SW480 (cell line): Measurements from ENCODE around the gene RIPOR2.

ENCODE experiments used
- DNase-seq: peaks from one replicate; pipeline ENCODE4 v3.0.0-alpha.2; 2016; ENCODE audit warnings: low spot score

Gene RIPOR2

DNA sequence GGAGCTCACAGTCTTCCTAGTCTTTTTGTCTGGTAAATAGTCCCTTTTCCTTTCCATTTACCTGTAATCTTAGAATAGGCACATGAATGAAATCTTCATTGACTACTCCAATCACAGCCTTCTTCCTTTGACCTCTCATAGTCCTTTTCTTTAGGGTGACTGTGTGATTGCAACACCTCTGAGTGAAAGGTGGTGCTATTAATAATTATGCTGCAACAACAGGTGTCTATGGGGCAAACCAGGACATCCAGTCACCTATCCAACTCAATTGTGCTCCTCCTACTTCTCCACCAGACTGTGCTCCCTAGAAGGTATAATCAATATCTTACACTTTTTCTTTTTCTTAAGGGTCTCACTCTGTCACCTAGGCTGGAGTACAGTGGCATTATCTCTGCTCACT is 29.4 kb downstream of the RIPOR2 start:
- no peak for DNase-seq

DNA sequence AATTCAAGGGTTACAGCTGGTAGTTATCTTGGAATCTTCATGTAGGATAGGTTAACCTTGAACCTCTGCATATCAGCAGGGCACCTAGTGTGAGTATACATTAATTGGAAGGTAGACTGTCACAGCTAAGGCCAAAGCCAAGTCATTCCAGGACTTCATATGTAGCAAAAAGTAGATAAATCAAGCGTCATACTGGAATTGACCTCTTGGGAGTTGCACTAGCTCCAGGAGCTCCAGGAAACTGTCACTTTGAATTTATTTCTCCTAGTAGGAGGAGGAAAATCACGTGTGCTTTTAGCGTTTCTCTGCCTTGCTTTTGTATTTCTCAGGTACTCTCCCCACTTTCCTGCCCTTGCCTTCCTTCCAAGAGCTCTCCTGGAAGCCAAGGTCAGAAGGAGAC is 30.3 kb downstream of the RIPOR2 start:
- DNase-seq, result no peak

- DNase-seq, result no peak
Observed at GRCh38 chr6:24903681-24904080, 32.1 kb downstream of the RIPOR2 start.

DNA sequence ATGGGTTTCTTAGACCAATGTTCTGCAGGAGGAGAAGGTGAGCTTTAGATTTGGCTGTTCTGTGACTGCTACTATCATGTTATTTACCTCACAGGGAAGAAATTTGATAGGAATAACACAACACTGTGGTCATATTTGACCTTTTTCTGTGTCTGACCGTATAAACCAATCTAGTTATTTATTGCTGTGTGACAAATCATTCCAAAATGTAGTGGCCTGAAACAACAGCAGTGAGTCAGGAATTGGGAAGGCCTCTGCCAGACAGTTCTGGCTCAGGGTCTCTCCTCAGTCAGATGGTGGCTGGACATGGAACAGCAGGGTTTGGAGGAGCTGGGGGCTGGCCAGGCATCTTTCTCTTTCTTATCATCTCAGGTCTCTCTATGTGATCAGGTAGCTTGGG is 33.0 kb downstream of the RIPOR2 start:
- DNase-seq, result no peak

GRCh38 chr6:24901698-24902328 is 33.9 kb downstream of the RIPOR2 start:
- DNase-seq, result no peak

- DNase-seq, result no peak
Observed at GRCh38 chr6:24900917-24901697, 34.7 kb downstream of the RIPOR2 start.

DNA sequence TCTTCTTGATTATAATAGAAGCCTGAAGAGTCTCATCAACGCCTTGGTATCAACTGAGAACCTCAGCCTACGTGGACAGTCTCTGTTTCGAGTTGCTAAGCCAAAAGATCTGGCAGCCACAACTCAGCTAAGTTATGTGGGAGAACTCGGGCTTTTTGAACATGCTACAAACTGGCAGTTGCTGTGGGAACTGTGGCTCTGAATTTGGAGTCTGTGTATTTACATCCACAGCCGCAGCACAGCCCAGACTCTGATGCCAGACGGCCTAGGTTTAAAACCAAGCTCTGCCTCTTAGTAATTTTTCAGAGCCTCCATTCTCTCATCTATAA is 35.8 kb downstream of the RIPOR2 start:
- DNase-seq, result no peak

- no peak for DNase-seq
Observed at GRCh38 chr6:24899136-24899996, 36.4 kb downstream of the RIPOR2 start.

GRCh38 chr6:24898676-24899075 is 37.1 kb downstream of the RIPOR2 start:
- DNase-seq, result no peak

GRCh38 chr6:24897186-24897585 is 38.6 kb downstream of the RIPOR2 start:
- no peak for DNase-seq

GRCh38 chr6:24893342-24893850 is 42.4 kb downstream of the RIPOR2 start:
- DNase-seq, result no peak

GRCh38 chr6:24891004-24891403 is 44.8 kb downstream of the RIPOR2 start:
- no peak for DNase-seq

GRCh38 chr6:24890471-24890870 is 45.3 kb downstream of the RIPOR2 start:
- no peak for DNase-seq

GRCh38 chr6:24888715-24889370 is 46.9 kb downstream of the RIPOR2 start:
- no peak for DNase-seq

- DNase-seq, result no peak
Observed at GRCh38 chr6:24887545-24888140, 48.1 kb downstream of the RIPOR2 start.

DNA sequence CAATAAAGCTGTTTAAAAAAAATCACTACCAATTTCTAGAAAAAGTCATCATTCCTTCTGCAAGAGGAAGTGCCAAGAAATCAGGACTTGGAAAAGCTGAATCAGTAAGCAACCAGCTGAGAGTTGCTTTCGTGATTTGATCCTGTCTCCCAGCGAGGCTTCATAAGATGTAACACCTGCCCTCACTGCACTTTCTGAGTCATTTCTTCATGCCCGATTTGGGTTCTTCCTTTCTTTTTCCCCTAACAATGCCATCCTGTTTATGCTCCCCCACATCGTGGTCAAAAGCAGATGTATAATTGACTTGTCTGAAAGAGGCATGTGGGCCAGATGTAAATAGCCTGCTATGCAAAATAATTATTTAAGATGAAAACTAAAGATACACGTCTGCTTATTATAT is 52.1 kb downstream of the RIPOR2 start:
- DNase-seq, result no peak

- no peak for DNase-seq
Observed at GRCh38 chr6:24882835-24883555, 52.8 kb downstream of the RIPOR2 start.

GRCh38 chr6:24882295-24882694 is 53.5 kb downstream of the RIPOR2 start:
- DNase-seq, result no peak

DNA sequence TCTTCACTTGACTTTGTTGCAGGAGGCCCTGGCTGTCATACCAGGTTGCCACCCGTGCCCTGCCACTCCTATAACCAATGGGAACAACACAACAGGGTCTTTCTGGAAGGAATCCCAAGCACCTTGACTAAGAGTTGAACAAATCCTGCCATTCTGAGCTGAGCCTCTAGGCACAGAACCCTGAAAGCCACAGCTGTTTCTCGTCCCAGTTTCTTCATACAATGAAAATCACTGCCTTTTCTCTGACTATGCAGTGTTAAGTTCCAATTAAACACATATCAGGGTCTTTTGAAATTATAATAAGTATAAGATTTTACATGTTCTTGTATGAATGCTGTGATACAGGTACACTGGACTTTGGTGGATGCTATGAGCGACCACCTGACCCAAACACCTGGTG is 54.4 kb downstream of the RIPOR2 start:
- no peak for DNase-seq

GRCh38 chr6:24880451-24880850 is 55.3 kb downstream of the RIPOR2 start:
- DNase-seq, result no peak

DNA sequence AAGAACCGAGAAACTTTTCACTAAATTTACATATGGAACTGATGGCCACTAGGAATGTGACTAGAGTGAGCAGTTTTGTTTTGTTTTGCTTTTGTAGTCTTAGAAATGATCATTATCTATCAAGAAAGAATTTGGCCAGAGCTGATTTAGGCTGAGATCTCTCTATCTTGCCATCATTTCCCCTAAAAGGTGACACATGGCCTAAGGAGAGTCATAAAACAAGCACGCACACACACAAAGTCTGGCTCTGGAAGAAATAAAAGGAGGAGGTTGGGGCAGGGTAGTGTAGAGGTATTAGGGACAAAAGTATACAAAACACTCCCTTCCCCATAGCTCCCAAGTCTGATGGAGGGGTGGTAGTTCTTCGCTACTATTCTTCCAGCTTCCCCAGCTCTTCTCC is 56.4 kb downstream of the RIPOR2 start:
- DNase-seq, result no peak
